ENCODE results near the gene VAPB. TPM values are rescaled to one million over a fixed set of nuclear protein-coding genes. Genes with fewer than 3 reads are reported as not detected.

The VAPB gene
- polyA plus RNA-seq, 1 donor (not counting 4 experiments of a cell fraction or from before 2014, with no cell fraction given): 38.0 TPM

GRCh38 chr20:58395604-58396003, 6.6 kb downstream of the VAPB start:
- H3K9me3 ChIP-seq (ENCODE audit: control insufficient read depth, low read depth, low read length): no peaks in the 10 kb centered on the region
- dilution Hi-C loops (cut with MboI; ENCODE audit: extremely low pct_ligation_motif_present, low sequenced_read_pairs): no loop called here
- H3K27me3 ChIP-seq (ENCODE audit: control insufficient read depth, extremely low read depth, insufficient read depth, low read length): no peaks in the 10 kb centered on the region
- H3K4me3 ChIP-seq (ENCODE audit: control insufficient read depth in 2 of 3, extremely low read depth in 1 of 3, insufficient read depth in 2 of 3, low read depth in 1 of 3, low read length in 3 of 3): no peak overlapping the region
- no peak overlapping the region for H3K9ac ChIP-seq (ENCODE audit: control insufficient read depth, extremely low read depth, insufficient read depth, low read length)
- DNase-seq (ENCODE audit: low read depth, low spot score) (no peak), FAIRE-seq (no peak)
- no peak overlapping the region for H2AFZ ChIP-seq (ENCODE audit: control insufficient read depth, low read length)
- no peak overlapping the region for H3K27ac ChIP-seq (ENCODE audit: control insufficient read depth, insufficient read depth, low read length)
- TF ChIP-seq CTCF (optimal IDR thresholded peaks at IDR 0.05 in 1 of 3, IDR thresholded peaks at IDR 0.05 in 1 of 3, conservative IDR thresholded peaks at IDR 0.05 in 1 of 3; ENCODE audit: extremely low read depth in 1 of 3, insufficient read depth in 2 of 3, low read length in 3 of 3): no peak
- TF ChIP-seq EZH2 (IDR thresholded peaks at IDR 0.05; ENCODE audit: low read length): no peak
- peaks cover 97% of the 10 kb centered on the region for H3K79me2 ChIP-seq (ENCODE audit: control insufficient read depth, insufficient read depth, low read length)
- H3K4me1 ChIP-seq (ENCODE audit: control insufficient read depth, extremely low read depth, insufficient read depth, low read length): peaks cover 12% of the 10 kb centered on the region
- peaks cover 6 to 21% of the 10 kb centered on the region in 2 experiments for H3K36me3 ChIP-seq (ENCODE audit: control insufficient read depth in 2 of 2, extremely low read depth in 1 of 2, insufficient read depth in 2 of 2, low read length in 2 of 2)
- H4K20me1 ChIP-seq (ENCODE audit: control insufficient read depth, extremely low read depth, insufficient read depth, low read length): peaks cover 5% of the 10 kb centered on the region
- H3K9me1 ChIP-seq (ENCODE audit: control insufficient read depth, extremely low read depth, insufficient read depth, low read length): no peaks in the 10 kb centered on the region
- no peak overlapping the region for H3K4me2 ChIP-seq (ENCODE audit: control insufficient read depth, extremely low read depth, insufficient read depth, low read depth, low read length)

- Histone ChIP-seq H4K20me1 (ENCODE audit: control insufficient read depth, extremely low read depth, insufficient read depth, low read length) (peaks cover 17% of the 10 kb centered on the region), H3K9me3 (ENCODE audit: control insufficient read depth, low read depth, low read length) (no peaks in the 10 kb centered on the region), H2AFZ (ENCODE audit: control insufficient read depth, low read length) (no peak overlapping the region), H3K79me2 (ENCODE audit: control insufficient read depth, insufficient read depth, low read length) (peaks cover 97% of the 10 kb centered on the region), H3K36me3 (ENCODE audit: control insufficient read depth in 2 of 2, extremely low read depth in 1 of 2, insufficient read depth in 2 of 2, low read length in 2 of 2) (peaks cover 0 to 7% of the 10 kb centered on the region in 2 experiments), H3K4me1 (ENCODE audit: control insufficient read depth, extremely low read depth, insufficient read depth, low read length) (peaks cover 14% of the 10 kb centered on the region), H3K4me2 (ENCODE audit: control insufficient read depth, extremely low read depth, insufficient read depth, low read depth, low read length) (no peak overlapping the region), H3K27me3 (ENCODE audit: control insufficient read depth, extremely low read depth, insufficient read depth, low read length) (no peaks in the 10 kb centered on the region), H3K27ac (ENCODE audit: control insufficient read depth, insufficient read depth, low read length) (no peak overlapping the region), H3K9ac (ENCODE audit: control insufficient read depth, extremely low read depth, insufficient read depth, low read length) (no peak overlapping the region), H3K4me3 (ENCODE audit: control insufficient read depth in 2 of 3, extremely low read depth in 1 of 3, insufficient read depth in 2 of 3, low read depth in 1 of 3, low read length in 3 of 3) (no peak overlapping the region), H3K9me1 (ENCODE audit: control insufficient read depth, extremely low read depth, insufficient read depth, low read length) (peaks cover 2% of the 10 kb centered on the region)
- no peak for TF ChIP-seq EZH2 (IDR thresholded peaks at IDR 0.05; ENCODE audit: low read length)
- TF ChIP-seq CTCF (optimal IDR thresholded peaks at IDR 0.05 in 1 of 3, IDR thresholded peaks at IDR 0.05 in 1 of 3, conservative IDR thresholded peaks at IDR 0.05 in 1 of 3; ENCODE audit: extremely low read depth in 1 of 3, insufficient read depth in 2 of 3, low read length in 3 of 3): no peak
- FAIRE-seq (no peak), DNase-seq (ENCODE audit: low read depth, low spot score) (no peak)
- dilution Hi-C loops (cut with MboI; ENCODE audit: extremely low pct_ligation_motif_present, low sequenced_read_pairs): no loop called here
Measured at GRCh38 chr20:58397429-58397828, 8.4 kb downstream of the VAPB start.
